SK-N-SH (cell line): ENCODE measurements around the gene IL1R1. TPM values are rescaled to one million over a fixed set of nuclear protein-coding genes. Genes with fewer than 3 reads are reported as not detected.

Experiments
- CTCF ChIA-PET: fragments of 300-600, 350-600 bp; formaldehyde crosslinking; extraction: SDS; loops from one replicate; lab custom pipeline; 2021; lab: Yijun Ruan, JAX
- POLR2A ChIA-PET: fragments of 350-600 bp; sonication (Branson Sonifier 250); formaldehyde crosslinking; extraction: SDS; loops from one replicate; lab custom pipeline; 2020; ENCODE audit warnings: antibody characterized with exemption, inconsistent platforms; lab: Yijun Ruan, JAX
- DNase-seq: peaks from one replicate; pipeline ENCODE4 v3.0.0; 2012
- H2AFZ ChIP-seq: fragments of 200-600 bp; sonication (generic); 2 replicates; pipeline ENCODE4 v1.8.1; 2016; ENCODE audit warnings: antibody characterized with exemption, mild to moderate bottlenecking, low read depth
- H3F3A ChIP-seq: fragments of 200-600 bp; sonication (generic); replicated peaks from 2 replicates; pipeline ENCODE3; 2016; ENCODE audit warnings: antibody characterized with exemption, mild to moderate bottlenecking; ENCODE audit not compliant: insufficient read depth
- H3K27ac ChIP-seq, 2 experiments: fragments of 200-500 bp in 1 of 2; fragments of 200-600 bp in 1 of 2; sonication (Bioruptor generic) in 1 of 2; sonication (generic), shearing (Covaris generic) in 1 of 2; 2 replicates each; pipeline versions ENCODE4 v1.5.1 to v1.6.1; 2014 to 2016; ENCODE audit warnings: low read depth in 2 of 2, inconsistent platforms in 1 of 2, low read length in 1 of 2, mild to moderate bottlenecking in 1 of 2, mixed read lengths in 1 of 2
- H3K27me3 ChIP-seq: fragments of 200-600 bp; sonication (generic), shearing (Covaris generic); 2 replicates; pipeline ENCODE4 v1.6.1; 2016; ENCODE audit warnings: mixed run types; ENCODE audit not compliant: insufficient read depth
- H3K36me3 ChIP-seq, 2 experiments: fragments of 200-500 bp in 1 of 2; fragments of 200-600 bp in 1 of 2; sonication (Bioruptor generic) in 1 of 2; sonication (generic) in 1 of 2; replicated peaks in 1 of 2; 2 replicates each; pipeline versions ENCODE3 to v1.5.1; 2014 to 2016; ENCODE audit warnings: low read length in 1 of 2, mild to moderate bottlenecking in 1 of 2; ENCODE audit not compliant: insufficient read depth in 2 of 2, control insufficient read depth in 1 of 2
- H3K4me1 ChIP-seq, 2 experiments: fragments of 200-500 bp in 1 of 2; fragments of 200-600 bp in 1 of 2; sonication (Bioruptor generic) in 1 of 2; sonication (generic), shearing (Covaris generic) in 1 of 2; 2 replicates each; pipeline versions ENCODE4 v1.5.1 to v1.6.1; 2014 to 2016; ENCODE audit warnings: low read depth in 1 of 2, low read length in 1 of 2, mixed run types in 1 of 2; ENCODE audit not compliant: insufficient read depth in 2 of 2, control insufficient read depth in 1 of 2
- H3K4me2 ChIP-seq: fragments of 200-600 bp; sonication (generic), shearing (Covaris generic); 2 replicates; pipeline ENCODE4 v1.6.1; 2017; ENCODE audit warnings: mixed run types
- H3K4me3 ChIP-seq, 2 experiments: fragments of 200-500 bp in 1 of 2; fragments of 200-600 bp in 1 of 2; sonication (Bioruptor generic) in 1 of 2; sonication (generic), shearing (Covaris generic) in 1 of 2; 2 replicates each; pipeline versions ENCODE4 v1.5.1 to v1.8.1; 2014 to 2016; ENCODE audit warnings: low read depth in 2 of 2, inconsistent platforms in 1 of 2, low read length in 1 of 2, mild to moderate bottlenecking in 1 of 2, mixed read lengths in 1 of 2, moderate library complexity in 1 of 2
- H3K79me2 ChIP-seq: fragments of 200-600 bp; sonication (generic); 2 replicates; pipeline ENCODE4 v1.8.1; 2017; ENCODE audit warnings: mild to moderate bottlenecking; ENCODE audit not compliant: insufficient read depth
- H3K9ac ChIP-seq: fragments of 200-600 bp; sonication (generic); 2 replicates; pipeline ENCODE4 v1.6.1; 2017; ENCODE audit warnings: mixed run types
- H3K9me2 ChIP-seq: fragments of 200-600 bp; sonication (generic); 2 replicates; pipeline ENCODE4 v1.6.1; 2017; ENCODE audit warnings: mixed run types
- H3K9me3 ChIP-seq: fragments of 200-600 bp; sonication (generic); 2 replicates; pipeline ENCODE4 v1.6.1; 2017; ENCODE audit warnings: mixed run types, mild to moderate bottlenecking, moderate library complexity
- H4K20me1 ChIP-seq: fragments of 200-600 bp; sonication (generic); 2 replicates; pipeline ENCODE4 v1.6.1; 2017; ENCODE audit warnings: mild to moderate bottlenecking, mixed run types; ENCODE audit not compliant: insufficient read depth
- ELF1 ChIP-seq: IDR thresholded peaks from 2 replicates; pipeline ENCODE4 v1.4.0; 2012
- FOXJ3 ChIP-seq: sonication (generic); formaldehyde crosslinking; IDR thresholded peaks from 2 replicates; pipeline ENCODE4 v1.5.1; 2020; ENCODE audit warnings: mild to moderate bottlenecking, missing genetic modification reagents
- GABPA ChIP-seq: IDR thresholded peaks from 2 replicates; pipeline ENCODE4 v1.4.0; 2012; ENCODE audit warnings: low read depth, mild to moderate bottlenecking
- GATA2 ChIP-seq: sonication (generic); formaldehyde crosslinking; IDR thresholded peaks from 2 replicates; pipeline ENCODE4 v1.5.0; 2020; ENCODE audit warnings: mild to moderate bottlenecking, missing genetic modification reagents
- IRF3 ChIP-seq: fragments of 150-350 bp; IDR thresholded peaks from 2 replicates; pipeline ENCODE4 v1.6.1; 2016; ENCODE audit warnings: mild to moderate bottlenecking, low read depth, low read length
- MAX ChIP-seq: IDR thresholded peaks from 2 replicates; pipeline ENCODE4 v1.4.0; 2012; ENCODE audit warnings: low read depth
- MXI1 ChIP-seq: IDR thresholded peaks from 2 replicates; pipeline ENCODE4 v1.6.1; 2012; ENCODE audit warnings: mild to moderate bottlenecking, low read depth, low read length, improper control_type of control experiment
- PBX3 ChIP-seq: IDR thresholded peaks from 2 replicates; pipeline ENCODE4; 2012
- RAD21 ChIP-seq: IDR thresholded peaks from 2 replicates; pipeline ENCODE4 v1.6.1; 2012; ENCODE audit warnings: mild to moderate bottlenecking, low read length
- REST ChIP-seq: IDR thresholded peaks from 2 replicates; pipeline ENCODE4 v1.6.1; 2012; ENCODE audit warnings: mild to moderate bottlenecking, low read depth, low read length, moderate library complexity
- RFX5 ChIP-seq: IDR thresholded peaks from 2 replicates; pipeline ENCODE4 v1.6.1; 2012; ENCODE audit warnings: mild to moderate bottlenecking, improper control_type of control experiment, low read length
- RXRA ChIP-seq: IDR thresholded peaks from 2 replicates; pipeline ENCODE4 v1.4.0; 2012; ENCODE audit warnings: low read depth, mild to moderate bottlenecking, borderline replicate concordance
- TCF12 ChIP-seq: IDR thresholded peaks from 2 replicates; pipeline ENCODE4 v1.4.0; 2012
- TEAD4 ChIP-seq: IDR thresholded peaks from 2 replicates; pipeline ENCODE4 v1.4.0; 2012; ENCODE audit warnings: mild to moderate bottlenecking, borderline replicate concordance; ENCODE audit not compliant: insufficient read depth
- USF1 ChIP-seq: IDR thresholded peaks from 2 replicates; pipeline ENCODE4 v1.4.0; 2012; ENCODE audit warnings: low read depth, borderline replicate concordance
- USF2 ChIP-seq: fragments of 150-350 bp; IDR thresholded peaks from 2 replicates; pipeline ENCODE4 v1.6.1; 2017; ENCODE audit warnings: antibody characterized with exemption, low read length, low read depth, borderline replicate concordance
- WGBS: methylation state at CpG from one replicate; pipeline ENCODE4 v1.1.6; 2017; ENCODE audit warnings: low lambda C conversion rate; 5-methylcytosine and 5-hydroxymethylcytosine counted together
- polyA plus RNA-seq, 3 experiments: library from polyadenylated mRNA; depleted of rRNA; stranded (reverse); fragments of >200 nt; gene quantifications; 2 replicates each; pipeline ENCODE4 v1.2.3, GENCODE V29; 2012

IL1R1 gene
- polyA plus RNA-seq, 1 of the 3 experiments (the other 2 are of a cell fraction) = 13.3 TPM

GRCh38 chr2:102179788-102180686, 37.5 kb downstream of the IL1R1 start:
- POLR2A ChIA-PET = no interaction called here
- TF ChIP-seq GABPA (no peak), RXRA (no peak), MXI1 (no peak), RAD21 (no peak), FOXJ3 (CRISPR knock-in tag) (no peak)
- TF ChIP-seq, all 33 proteins: peak for 0
- no peaks in the 10 kb centered on the region for H3K27me3 ChIP-seq

GRCh38 chr2:102180687-102180999, 38.1 kb downstream of the IL1R1 start:
- ChIA-PET POLR2A (no interaction called here), CTCF (interaction anchor here (1.6 kb wide), 1 partner anchor 160 kb away, joined by 4 read pairs; no protein-coding TSS in a partner anchor)
- Histone ChIP-seq H2AFZ (no peak overlapping the region), H3K4me2 (no peak overlapping the region), H3K9me2 (no peaks in the 10 kb centered on the region), H3K27me3 (no peaks in the 10 kb centered on the region), H3K9ac (no peak overlapping the region), H3K4me1 (no peaks in the 10 kb centered on the region), H3F3A (peaks cover under 1% of the 10 kb centered on the region), H3K27ac (no peak overlapping the region), H3K79me2 (no peaks in the 10 kb centered on the region), H3K9me3 (no peaks in the 10 kb centered on the region), H3K36me3 (no peaks in the 10 kb centered on the region), H4K20me1 (no peaks in the 10 kb centered on the region), H3K4me3 (no peak overlapping the region)
- WGBS = 44% methylated on average over 1 of the region's 1 CpG
- TF ChIP-seq GABPA = no peak
- no peak for TF ChIP-seq TCF12
- TF ChIP-seq TEAD4 = no peak
- TF ChIP-seq RFX5 = no peak
- no peak for TF ChIP-seq GATA2
- no peak for TF ChIP-seq IRF3
- no peak for TF ChIP-seq RAD21
- TF ChIP-seq USF1 = no peak
- no peak for TF ChIP-seq USF2
- TF ChIP-seq ELF1 = no peak
- TF ChIP-seq MAX = no peak
- TF ChIP-seq PBX3 = no peak
- TF ChIP-seq REST = no peak
- no peak for DNase-seq

More at GRCh38 chr2:102179788-102180686, 37.5 kb downstream of the IL1R1 start:
- Histone ChIP-seq H3K9me2 (no peaks in the 10 kb centered on the region), H3K36me3 (no peaks in the 10 kb centered on the region), H3F3A (no peaks in the 10 kb centered on the region), H3K27ac (no peak overlapping the region), H3K9ac (no peak overlapping the region), H3K79me2 (no peaks in the 10 kb centered on the region), H3K4me3 (no peak overlapping the region), H3K4me1 (no peaks in the 10 kb centered on the region), H3K4me2 (no peak overlapping the region), H2AFZ (no peak overlapping the region), H3K9me3 (no peaks in the 10 kb centered on the region), H4K20me1 (no peaks in the 10 kb centered on the region)
- CTCF ChIA-PET = no interaction called here
- no peak for DNase-seq
- 66% methylated on average over 2 of the region's 2 CpGs for WGBS
